OCI-LY3 (cell line): ENCODE results near the gene CHD9.

ENCODE experiments used
- H2AFZ ChIP-seq: fragments of 200-600, 300-600 bp; shearing (Covaris generic); 2 replicates; pipeline ENCODE4 v1.6.0; 2014; ENCODE audit warnings: antibody characterized with exemption, low read depth, low read length
- H3K27ac ChIP-seq: fragments of 200-600, 300-600 bp; sonication (generic); 2 replicates; pipeline ENCODE4 v1.5.1; 2014; ENCODE audit warnings: mild to moderate bottlenecking, low read length, moderate library complexity, mixed read lengths
- H3K27me3 ChIP-seq: fragments of 200-600, 300-600 bp; sonication (generic); 2 replicates; pipeline ENCODE4 v1.6.1; 2014; ENCODE audit warnings: low read depth, low read length, mixed read lengths
- H3K36me3 ChIP-seq: fragments of 200-600, 300-600 bp; sonication (generic); replicated peaks from 2 replicates; pipeline ENCODE3; 2014; ENCODE audit warnings: low read depth, low read length, mixed read lengths
- H3K4me1 ChIP-seq: fragments of 300-600, 200-600 bp; sonication (generic); 2 replicates; pipeline ENCODE4 v1.6.1; 2014; ENCODE audit warnings: low read length, mixed read lengths
- H3K4me2 ChIP-seq: fragments of 200-600, 300-600 bp; sonication (generic); 2 replicates; pipeline ENCODE4 v1.6.1; 2014; ENCODE audit warnings: low read length, mixed read lengths
- H3K4me3 ChIP-seq: fragments of 300-600, 200-600 bp; sonication (generic); 2 replicates; pipeline ENCODE4 v1.5.1; 2014; ENCODE audit warnings: antibody characterized with exemption, mild to moderate bottlenecking, low read length, moderate library complexity
- H3K79me2 ChIP-seq: fragments of 300-600, 200-600 bp; shearing (Covaris generic); 2 replicates; pipeline ENCODE4 v1.6.1; 2014; ENCODE audit warnings: mild to moderate bottlenecking, low read length, mixed read lengths
- H3K9ac ChIP-seq: fragments of 300-600, 200-600 bp; shearing (Covaris generic); 2 replicates; pipeline ENCODE4 v1.6.0; 2014; ENCODE audit warnings: mild to moderate bottlenecking, low read length, moderate library complexity
- H3K9me3 ChIP-seq: fragments of 200-600, 300-600 bp; shearing (Covaris generic); 2 replicates; pipeline ENCODE4 v1.6.1; 2014; ENCODE audit warnings: low read length, mixed read lengths; ENCODE audit not compliant: insufficient read depth
- H4K20me1 ChIP-seq: fragments of 200-600, 300-600 bp; sonication (generic); 2 replicates; pipeline ENCODE4 v1.6.1; 2016; ENCODE audit warnings: low read length, mixed read lengths; ENCODE audit not compliant: insufficient read depth
- CTCF ChIP-seq: fragments of 200-600, 300-600 bp; sonication (generic); IDR thresholded peaks from 2 replicates; pipeline ENCODE4 v1.5.1; 2014; ENCODE audit warnings: antibody characterized with exemption, low read length, low read depth
- EZH2phosphoT487 ChIP-seq: fragments of 200-600 bp; shearing (Covaris generic); IDR thresholded peaks from 2 replicates; pipeline ENCODE4 v1.6.1; 2018; ENCODE audit warnings: antibody characterized with exemption, mixed run types, low read depth

Gene CHD9

GRCh38 chr16:53168744-53169143, 114.0 kb downstream of the CHD9 start:
- peaks cover 11% of the 10 kb centered on the region; the same call in 1 of the 2 replicates for H4K20me1 ChIP-seq
- no peak overlapping the region for H3K4me2 ChIP-seq
- no peaks in the 10 kb centered on the region for H3K9me3 ChIP-seq
- peaks cover 5% of the 10 kb centered on the region for H3K36me3 ChIP-seq
- peaks cover 65% of the 10 kb centered on the region for H3K79me2 ChIP-seq
- no peaks in the 10 kb centered on the region for H3K4me1 ChIP-seq
- H3K27me3 ChIP-seq, result no peaks in the 10 kb centered on the region
- no peak overlapping the region for H3K4me3 ChIP-seq
- H3K9ac ChIP-seq, result no peak overlapping the region
- TF ChIP-seq EZH2phosphoT487 (no peak), CTCF (no peak)
- no peak overlapping the region for H3K27ac ChIP-seq
- H2AFZ ChIP-seq, result no peak overlapping the region

- no peak overlapping the region for H2AFZ ChIP-seq
- H3K79me2 ChIP-seq, result peaks cover 63% of the 10 kb centered on the region
- no peak overlapping the region for H3K27ac ChIP-seq
- no peaks in the 10 kb centered on the region for H3K27me3 ChIP-seq
- H4K20me1 ChIP-seq, result peaks cover 38% of the 10 kb centered on the region
- no peak for TF ChIP-seq EZH2phosphoT487
- no peak for TF ChIP-seq CTCF
- H3K4me2 ChIP-seq, result no peak overlapping the region
- peaks cover 14% of the 10 kb centered on the region for H3K4me1 ChIP-seq
- H3K4me3 ChIP-seq, result no peak overlapping the region
- H3K9ac ChIP-seq, result no peak overlapping the region
- peaks cover 19% of the 10 kb centered on the region for H3K36me3 ChIP-seq
- no peaks in the 10 kb centered on the region for H3K9me3 ChIP-seq
Measured at GRCh38 chr16:53172517-53172916, 117.7 kb downstream of the CHD9 start.

GRCh38 chr16:53175118-53175517, 120.3 kb downstream of the CHD9 start:
- no peak overlapping the region for H3K4me3 ChIP-seq
- H3K9me3 ChIP-seq, result no peaks in the 10 kb centered on the region
- peaks cover 64% of the 10 kb centered on the region for H3K79me2 ChIP-seq
- H3K27ac ChIP-seq, result no peak overlapping the region
- peaks cover 52% of the 10 kb centered on the region for H4K20me1 ChIP-seq
- peaks cover 33% of the 10 kb centered on the region for H3K36me3 ChIP-seq
- H3K27me3 ChIP-seq, result no peaks in the 10 kb centered on the region
- no peak for TF ChIP-seq CTCF
- H2AFZ ChIP-seq, result no peak overlapping the region
- no peak overlapping the region for H3K4me2 ChIP-seq
- peaks cover 16% of the 10 kb centered on the region for H3K4me1 ChIP-seq
- no peak overlapping the region for H3K9ac ChIP-seq

GRCh38 chr16:53176434-53176833, 121.6 kb downstream of the CHD9 start:
- H3K36me3 ChIP-seq, result peaks cover 34% of the 10 kb centered on the region
- H3K9ac ChIP-seq, result no peak overlapping the region
- H3K79me2 ChIP-seq, result peaks cover 59% of the 10 kb centered on the region
- H3K4me1 ChIP-seq, result peaks cover 28% of the 10 kb centered on the region
- H3K4me2 ChIP-seq, result peak overlapping the region; percentile 28
- no peak for TF ChIP-seq EZH2phosphoT487
- no peak for TF ChIP-seq CTCF
- H3K27me3 ChIP-seq, result no peaks in the 10 kb centered on the region
- no peak overlapping the region for H2AFZ ChIP-seq
- peaks cover 55% of the 10 kb centered on the region for H4K20me1 ChIP-seq
- H3K27ac ChIP-seq, result no peak overlapping the region
- H3K9me3 ChIP-seq, result no peaks in the 10 kb centered on the region
- no peak overlapping the region for H3K4me3 ChIP-seq
